HepG2 (cell line): ENCODE results near the gene FOXR1. TPM values are rescaled to one million over a fixed set of nuclear protein-coding genes. Genes with fewer than 3 reads are reported as not detected.

Experiments
- CREM ChIP-seq, 2 experiments: sonication (generic) in 1 of 2; formaldehyde crosslinking in 1 of 2; IDR thresholded peaks; 2 replicates each; pipeline versions ENCODE4 v1.4.0 to v1.6.1; 2016 to 2020; ENCODE audit warnings: antibody characterized with exemption in 1 of 2, mild to moderate bottlenecking in 1 of 2, missing genetic modification reagents in 1 of 2
- EP300 ChIP-seq, 3 experiments: sonication (generic) in 1 of 3; formaldehyde crosslinking in 1 of 3; IDR thresholded peaks; 2 replicates each; pipeline versions ENCODE4 v1.5.1 to v1.6.1; 2011 to 2020; ENCODE audit warnings: low read depth in 2 of 3, low read length in 2 of 3, borderline replicate concordance in 1 of 3, improper control_type of control experiment in 1 of 3, mild to moderate bottlenecking in 1 of 3, missing genetic modification reagents in 1 of 3, moderate library complexity in 1 of 3
- HHEX ChIP-seq: IDR thresholded peaks from 2 replicates; pipeline ENCODE4 v1.6.1; 2016; ENCODE audit warnings: control low read depth
- HMG20B ChIP-seq: conservative IDR thresholded peaks from 2 replicates; pipeline ENCODE4 v1.6.1; 2016; ENCODE audit warnings: missing genetic modification reagents, missing compliant biosample characterization
- KLF12 ChIP-seq: sonication (generic); formaldehyde crosslinking; IDR thresholded peaks from 2 replicates; pipeline ENCODE4 v1.4.0; 2020; ENCODE audit warnings: missing genetic modification reagents, borderline replicate concordance
- MIER2 ChIP-seq: IDR thresholded peaks from 2 replicates; pipeline ENCODE4 v1.6.1; 2016; ENCODE audit warnings: missing biosample characterization, missing genetic modification reagents
- MLXIP ChIP-seq: sonication (generic); formaldehyde crosslinking; IDR thresholded peaks from 2 replicates; pipeline ENCODE4 v1.9.0; 2021; ENCODE audit warnings: missing genetic modification reagents, borderline replicate concordance
- MYC ChIP-seq: sonication (generic); formaldehyde crosslinking; IDR thresholded peaks from 2 replicates; pipeline ENCODE4 v1.9.0; 2021; ENCODE audit warnings: missing genetic modification reagents, borderline replicate concordance
- MYPOP ChIP-seq: sonication (generic); formaldehyde crosslinking; IDR thresholded peaks from 2 replicates; pipeline ENCODE4 v1.8.1; 2023; ENCODE audit warnings: mild to moderate bottlenecking, moderate library complexity, missing genetic modification reagents
- NFKB2 ChIP-seq: sonication (generic); formaldehyde crosslinking; IDR thresholded peaks from 2 replicates; pipeline ENCODE4 v1.4.0; 2020; ENCODE audit warnings: missing genetic modification reagents, borderline replicate concordance
- PAWR ChIP-seq: sonication (generic); formaldehyde crosslinking; IDR thresholded peaks from 2 replicates; pipeline ENCODE4 v1.4.0; 2020; ENCODE audit warnings: missing genetic modification reagents, mild to moderate bottlenecking, borderline replicate concordance
- ZNF20 ChIP-seq: sonication (generic); formaldehyde crosslinking; IDR thresholded peaks from 2 replicates; pipeline ENCODE4 v1.4.0; 2020; ENCODE audit warnings: mild to moderate bottlenecking, moderate library complexity, missing genetic modification reagents
- ZNF282 ChIP-seq: fragments of 450-650 bp; IDR thresholded peaks from 2 replicates; pipeline ENCODE4 v1.6.1; 2018; ENCODE audit not compliant: partially characterized antibody
- ZNF607 ChIP-seq: sonication (generic); formaldehyde crosslinking; IDR thresholded peaks from 2 replicates; pipeline ENCODE4 v1.5.1; 2020; ENCODE audit warnings: missing genetic modification reagents, mild to moderate bottlenecking, borderline replicate concordance
- ZNF770 ChIP-seq: sonication (generic); formaldehyde crosslinking; IDR thresholded peaks from 2 replicates; pipeline ENCODE4 v1.5.0; 2020; ENCODE audit warnings: mild to moderate bottlenecking, missing genetic modification reagents
- polyA plus RNA-seq, 8 experiments: library from polyadenylated mRNA; depleted of rRNA in 3 of 8; stranded (reverse) in 7 of 8; unstranded in 1 of 8; fragments of >200 nt; fragmentation: Illumina TruSeq in 4 of 8; extraction: Trizol in 4 of 8; gene quantifications; 2 replicates each; pipeline versions ENCODE4 v1.2.1 to v1.2.3, GENCODE V29; 2011 to 2016; ENCODE audit warnings: low read depth in 4 of 8, missing spikeins in 1 of 8, mixed read lengths in 1 of 8; ENCODE audit not compliant: insufficient read depth in 1 of 8
- total RNA-seq, 5 experiments: library from RNA; depleted of rRNA; stranded (reverse); fragments of >200 nt; fragmentation: Illumina TruSeq; extraction: Trizol; gene quantifications; 2 replicates each; pipeline ENCODE4 v1.2.3, GENCODE V29; 2016; ENCODE audit warnings: low read depth in 1 of 5
- TF ChIP-seq, protein P1 (sequence below): IDR thresholded peaks from 2 replicates; pipeline ENCODE4 v1.6.1; 2016; ENCODE audit warnings: mild to moderate bottlenecking, missing biosample characterization, missing genetic modification reagents
- TF ChIP-seq, protein P2 (sequence below), 2 experiments: IDR thresholded peaks; 2 replicates each; pipeline ENCODE4 v1.6.1; 2011 to 2012; ENCODE audit warnings: low read length in 2 of 2, borderline replicate concordance in 1 of 2, low read depth in 1 of 2, mild to moderate bottlenecking in 1 of 2, moderate library complexity in 1 of 2

The FOXR1 gene
- total and polyA plus RNA-seq, 2 of the 13 experiments (the other 11 are each of a cell fraction or from before 2014, with no cell fraction given) = not detected

- TF ChIP-seq ZNF770 (CRISPR knock-in tag) = peak; percentile 47; the same call in 1 of the 2 replicates
- TF ChIP-seq NFKB2 (CRISPR knock-in tag) = peak; percentile 78; the same call in 1 of the 2 replicates
- TF ChIP-seq MIER2 (CRISPR knock-in tag) = no peak
- TF ChIP-seq MYC (CRISPR knock-in tag) = peak; percentile 71
- TF ChIP-seq, protein P1, sequence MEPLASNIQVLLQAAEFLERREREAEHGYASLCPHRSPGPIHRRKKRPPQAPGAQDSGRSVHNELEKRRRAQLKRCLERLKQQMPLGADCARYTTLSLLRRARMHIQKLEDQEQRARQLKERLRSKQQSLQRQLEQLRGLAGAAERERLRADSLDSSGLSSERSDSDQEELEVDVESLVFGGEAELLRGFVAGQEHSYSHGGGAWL (CRISPR knock-in tag) = peak; percentile 74
- TF ChIP-seq ZNF20 (CRISPR knock-in tag) = 0 out of 2 replicates have a peak, but pooled peaks have one; percentile 42
- TF ChIP-seq ZNF282 = no peak
- no peak; the same call in 1 of the 2 replicates for TF ChIP-seq ZNF607
- no peak for TF ChIP-seq HMG20B (CRISPR knock-in tag)
- TF ChIP-seq MLXIP = no peak
- TF ChIP-seq KLF12 (CRISPR knock-in tag) = 0 out of 2 replicates have a peak, but pooled peaks have one; percentile 27
- TF ChIP-seq, protein P2, sequence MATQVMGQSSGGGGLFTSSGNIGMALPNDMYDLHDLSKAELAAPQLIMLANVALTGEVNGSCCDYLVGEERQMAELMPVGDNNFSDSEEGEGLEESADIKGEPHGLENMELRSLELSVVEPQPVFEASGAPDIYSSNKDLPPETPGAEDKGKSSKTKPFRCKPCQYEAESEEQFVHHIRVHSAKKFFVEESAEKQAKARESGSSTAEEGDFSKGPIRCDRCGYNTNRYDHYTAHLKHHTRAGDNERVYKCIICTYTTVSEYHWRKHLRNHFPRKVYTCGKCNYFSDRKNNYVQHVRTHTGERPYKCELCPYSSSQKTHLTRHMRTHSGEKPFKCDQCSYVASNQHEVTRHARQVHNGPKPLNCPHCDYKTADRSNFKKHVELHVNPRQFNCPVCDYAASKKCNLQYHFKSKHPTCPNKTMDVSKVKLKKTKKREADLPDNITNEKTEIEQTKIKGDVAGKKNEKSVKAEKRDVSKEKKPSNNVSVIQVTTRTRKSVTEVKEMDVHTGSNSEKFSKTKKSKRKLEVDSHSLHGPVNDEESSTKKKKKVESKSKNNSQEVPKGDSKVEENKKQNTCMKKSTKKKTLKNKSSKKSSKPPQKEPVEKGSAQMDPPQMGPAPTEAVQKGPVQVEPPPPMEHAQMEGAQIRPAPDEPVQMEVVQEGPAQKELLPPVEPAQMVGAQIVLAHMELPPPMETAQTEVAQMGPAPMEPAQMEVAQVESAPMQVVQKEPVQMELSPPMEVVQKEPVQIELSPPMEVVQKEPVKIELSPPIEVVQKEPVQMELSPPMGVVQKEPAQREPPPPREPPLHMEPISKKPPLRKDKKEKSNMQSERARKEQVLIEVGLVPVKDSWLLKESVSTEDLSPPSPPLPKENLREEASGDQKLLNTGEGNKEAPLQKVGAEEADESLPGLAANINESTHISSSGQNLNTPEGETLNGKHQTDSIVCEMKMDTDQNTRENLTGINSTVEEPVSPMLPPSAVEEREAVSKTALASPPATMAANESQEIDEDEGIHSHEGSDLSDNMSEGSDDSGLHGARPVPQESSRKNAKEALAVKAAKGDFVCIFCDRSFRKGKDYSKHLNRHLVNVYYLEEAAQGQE (IDR thresholded peaks at IDR 0.05; ENCODE audit: borderline replicate concordance in 1 of 2, low read depth in 1 of 2, low read length in 2 of 2) = no peak
- TF ChIP-seq EP300 (IDR thresholded peaks at IDR 0.05; ENCODE audit: low read depth in 2 of 2, low read length in 2 of 2) = no peak
- TF ChIP-seq EP300 (CRISPR knock-in tag; IDR thresholded peaks at IDR 0.05; ENCODE audit: borderline replicate concordance) = no peak; the same call in 1 of the 2 replicates
- no peak for TF ChIP-seq PAWR (CRISPR knock-in tag)
- TF ChIP-seq MYPOP (CRISPR knock-in tag) = no peak; the same call in 1 of the 2 replicates
- TF ChIP-seq HHEX (CRISPR knock-in tag) = no peak
- no peak; the same call in 1 of the 2 replicates for TF ChIP-seq CREM (IDR thresholded peaks at IDR 0.05)
- TF ChIP-seq CREM (CRISPR knock-in tag; IDR thresholded peaks at IDR 0.05) = no peak
These were observed 26.2 kb downstream of the FOXR1 start, which contains the start of gene CENATAC (continued) for GRCh38 chr11:118997627-118998387.
